Endothelial cell (in vitro differentiated cells): ENCODE results near the gene CCDC195. TPM values are rescaled to one million over a fixed set of nuclear protein-coding genes. Genes with fewer than 3 reads are reported as not detected.

Experiments
- DNase-seq: peaks from one replicate; pipeline ENCODE4 v3.0.0; 2021; ENCODE audit warnings: low spot score
- H3K27ac Mint-ChIP-seq: one replicate; pipeline ENCODE4 v1.8.0; 2021; ENCODE audit warnings: mixed read lengths, inconsistent platforms; ENCODE audit not compliant: unreplicated experiment
- H3K27me3 Mint-ChIP-seq: one replicate; pipeline ENCODE4 v1.8.0; 2021; ENCODE audit warnings: mild to moderate bottlenecking, moderate library complexity, mixed read lengths, inconsistent platforms; ENCODE audit not compliant: unreplicated experiment
- H3K36me3 Mint-ChIP-seq: one replicate; pipeline ENCODE4 v1.8.0; 2021; ENCODE audit warnings: mild to moderate bottlenecking, low read depth, mixed read lengths, inconsistent platforms; ENCODE audit not compliant: unreplicated experiment
- H3K4me1 Mint-ChIP-seq: one replicate; pipeline ENCODE4 v1.8.0; 2021; ENCODE audit warnings: mild to moderate bottlenecking, mixed read lengths, inconsistent platforms; ENCODE audit not compliant: unreplicated experiment
- H3K4me3 Mint-ChIP-seq: one replicate; pipeline ENCODE4 v1.8.0; 2021; ENCODE audit warnings: mild to moderate bottlenecking, mixed read lengths, inconsistent platforms; ENCODE audit not compliant: unreplicated experiment
- H3K9me3 Mint-ChIP-seq: one replicate; pipeline ENCODE4 v1.8.0; 2021; ENCODE audit warnings: mixed read lengths, inconsistent platforms; ENCODE audit not compliant: unreplicated experiment
- CTCF ChIP-seq: fragments of 200-600 bp; sonication (generic); IDR thresholded peaks from one replicate; pipeline ENCODE4 v1.5.0; 2021; ENCODE audit warnings: antibody characterized with exemption; ENCODE audit not compliant: unreplicated experiment
- total RNA-seq: library from RNA; stranded (reverse); fragmentation: NEBNext Ultra II Directional; extraction: Animal tissue kit (Norgen Biotek cat#: 25700); gene quantifications from one replicate; pipeline ENCODE4 v1.2.1, GENCODE V29; 2021; ENCODE audit not compliant: unreplicated experiment

The CCDC195 gene
- total RNA-seq, 1 donor from 2014 or later, result not detected

GRCh38 chr2:224659714-224660113, 56.5 kb downstream of the CCDC195 start:
- H3K4me3 Mint-ChIP-seq, result no peak overlapping the region
- peaks cover 3% of the 10 kb centered on the region for H3K27me3 Mint-ChIP-seq
- peaks cover 14% of the 10 kb centered on the region for H3K9me3 Mint-ChIP-seq
- H3K4me1 Mint-ChIP-seq, result no peaks in the 10 kb centered on the region
- peaks cover 6% of the 10 kb centered on the region for H3K36me3 Mint-ChIP-seq
- no peak for TF ChIP-seq CTCF
- DNase-seq, result no peak
- no peak overlapping the region for H3K27ac Mint-ChIP-seq

- H3K27me3 Mint-ChIP-seq, result peaks cover 3% of the 10 kb centered on the region
- peaks cover 14% of the 10 kb centered on the region for H3K9me3 Mint-ChIP-seq
- H3K27ac Mint-ChIP-seq, result no peak overlapping the region
These were observed 57.3 kb downstream of the CCDC195 start for GRCh38 chr2:224658780-224659405.

GRCh38 chr2:224657349-224657748, 58.8 kb downstream of the CCDC195 start:
- H3K4me3 Mint-ChIP-seq, result no peak overlapping the region
- DNase-seq, result no peak
- H3K36me3 Mint-ChIP-seq, result no peaks in the 10 kb centered on the region
- H3K4me1 Mint-ChIP-seq, result no peaks in the 10 kb centered on the region
- H3K27ac Mint-ChIP-seq, result no peak overlapping the region
- peaks cover 5% of the 10 kb centered on the region for H3K9me3 Mint-ChIP-seq
- no peaks in the 10 kb centered on the region for H3K27me3 Mint-ChIP-seq
- TF ChIP-seq CTCF, result no peak

More at GRCh38 chr2:224658780-224659405, 57.3 kb downstream of the CCDC195 start:
- DNase-seq, result no peak
- TF ChIP-seq CTCF, result no peak
- H3K4me3 Mint-ChIP-seq, result no peak overlapping the region
- H3K36me3 Mint-ChIP-seq, result peaks cover 6% of the 10 kb centered on the region
- no peaks in the 10 kb centered on the region for H3K4me1 Mint-ChIP-seq

GRCh38 chr2:224655006-224655537, 61.1 kb downstream of the CCDC195 start:
- Mint-ChIP-seq H3K27me3 (no peaks in the 10 kb centered on the region), H3K9me3 (peaks cover 5% of the 10 kb centered on the region), H3K27ac (no peak overlapping the region), H3K4me3 (no peak overlapping the region), H3K4me1 (no peaks in the 10 kb centered on the region), H3K36me3 (no peaks in the 10 kb centered on the region)
- TF ChIP-seq CTCF, result no peak
- no peak for DNase-seq

Other genes starting within 250 kb of the CCDC195 start
- gene CUL3, start 131.0 kb downstream of the CCDC195 start, total RNA-seq, result 138 TPM